ENCODE results near the gene HS3ST5.

HS3ST5 gene

GRCh38 chr6:114075777-114076176 is 267.0 kb downstream of the HS3ST5 start:
- in situ Hi-C loops (cut with HindIII; ENCODE audit: low sequenced_read_pairs): no loop called here
- TF ChIP-seq CTCF (IDR thresholded peaks at IDR 0.05; ENCODE audit: low read depth, low read length, missing control alignments): no peak
- DNase-seq (ENCODE audit: low read depth): no peak
- H3K4me3 ChIP-seq (ENCODE audit: low read depth, low read length): no peak overlapping the region

- no peak for TF ChIP-seq CTCF (IDR thresholded peaks at IDR 0.05; ENCODE audit: low read depth, low read length, missing control alignments)
- in situ Hi-C loops (cut with HindIII; ENCODE audit: low sequenced_read_pairs): no loop called here
- H3K4me3 ChIP-seq (ENCODE audit: low read depth, low read length): no peak overlapping the region
- DNase-seq (ENCODE audit: low read depth): no peak
Observed at GRCh38 chr6:114075300-114075699, 267.5 kb downstream of the HS3ST5 start.

GRCh38 chr6:114068771-114069170 is 274.1 kb downstream of the HS3ST5 start:
- TF ChIP-seq CTCF (IDR thresholded peaks at IDR 0.05; ENCODE audit: low read depth, low read length, missing control alignments): no peak
- no peak for DNase-seq (ENCODE audit: low read depth)
- in situ Hi-C loops (cut with HindIII; ENCODE audit: low sequenced_read_pairs): no loop called here
- H3K4me3 ChIP-seq (ENCODE audit: low read depth, low read length): no peak overlapping the region

- no peak overlapping the region for H3K4me3 ChIP-seq (ENCODE audit: low read depth, low read length)
- no peak for DNase-seq (ENCODE audit: low read depth)
- in situ Hi-C loops (cut with HindIII; ENCODE audit: low sequenced_read_pairs): no loop called here
- TF ChIP-seq CTCF (IDR thresholded peaks at IDR 0.05; ENCODE audit: low read depth, low read length, missing control alignments): no peak
Observed at GRCh38 chr6:114068116-114068515, 274.7 kb downstream of the HS3ST5 start.

GRCh38 chr6:114064862-114065261 is 278.0 kb downstream of the HS3ST5 start:
- no peak for TF ChIP-seq CTCF (IDR thresholded peaks at IDR 0.05; ENCODE audit: low read depth, low read length, missing control alignments)
- H3K4me3 ChIP-seq (ENCODE audit: low read depth, low read length): no peak overlapping the region
- in situ Hi-C loops (cut with HindIII; ENCODE audit: low sequenced_read_pairs): no loop called here
- no peak for DNase-seq (ENCODE audit: low read depth)

GRCh38 chr6:114063956-114064355 is 278.9 kb downstream of the HS3ST5 start:
- no peak overlapping the region for H3K4me3 ChIP-seq (ENCODE audit: low read depth, low read length)
- in situ Hi-C loops (cut with HindIII; ENCODE audit: low sequenced_read_pairs): no loop called here
- TF ChIP-seq CTCF (IDR thresholded peaks at IDR 0.05; ENCODE audit: low read depth, low read length, missing control alignments): no peak
- no peak for DNase-seq (ENCODE audit: low read depth)

- H3K4me3 ChIP-seq (ENCODE audit: low read depth, low read length): no peak overlapping the region
- in situ Hi-C loops (cut with HindIII; ENCODE audit: low sequenced_read_pairs): no loop called here
- no peak for DNase-seq (ENCODE audit: low read depth)
- TF ChIP-seq CTCF (IDR thresholded peaks at IDR 0.05; ENCODE audit: low read depth, low read length, missing control alignments): no peak
Observed at GRCh38 chr6:114062199-114062598, 280.6 kb downstream of the HS3ST5 start.
